WI38 (cell line): ENCODE data around the gene DCC.

Experiments used
- H3K4me3 ChIP-seq: 2 replicates; pipeline ENCODE4 v1.5.1; 2011; ENCODE audit warnings: low read depth, mild to moderate bottlenecking, control low read depth, low read length
- CTCF ChIP-seq: IDR thresholded peaks from 2 replicates; pipeline ENCODE4 v1.5.1; 2012; ENCODE audit warnings: low read depth, mild to moderate bottlenecking, control low read depth, low read length

Gene DCC

GRCh38 chr18:53536908-53537307 lies 1196.9 kb downstream of the DCC start:
- no peak overlapping the region for H3K4me3 ChIP-seq
- TF ChIP-seq CTCF = no peak

- no peak overlapping the region for H3K4me3 ChIP-seq
- no peak for TF ChIP-seq CTCF
Observed at GRCh38 chr18:53541924-53542323, 1201.9 kb downstream of the DCC start.

DNA sequence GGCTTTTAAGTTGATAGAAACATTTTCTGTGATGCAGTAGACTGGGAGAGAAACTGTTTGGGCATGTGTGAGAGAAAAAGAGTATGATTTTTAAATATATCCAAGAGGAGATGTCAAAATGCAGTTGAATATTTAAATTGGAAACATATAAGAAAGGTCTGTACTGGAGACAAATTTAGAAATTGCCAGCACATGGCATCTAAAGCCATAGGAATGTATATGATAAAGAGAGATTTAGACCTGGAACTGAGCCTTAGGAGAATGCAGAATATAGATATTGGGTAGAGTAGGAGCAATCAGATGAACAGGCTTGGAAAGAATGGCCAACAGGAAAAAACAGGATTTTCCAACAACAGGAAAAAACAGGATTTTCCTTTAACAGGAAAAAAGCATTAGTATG lies 1203.7 kb downstream of the DCC start:
- no peak overlapping the region for H3K4me3 ChIP-seq

GRCh38 chr18:53544917-53545316 lies 1204.9 kb downstream of the DCC start:
- no peak overlapping the region for H3K4me3 ChIP-seq
- TF ChIP-seq CTCF = no peak

More for the DNA sequence above, 1203.7 kb downstream of the DCC start:
- no peak for TF ChIP-seq CTCF

GRCh38 chr18:53551868-53552426 lies 1212.0 kb downstream of the DCC start:
- TF ChIP-seq CTCF = no peak
- H3K4me3 ChIP-seq = no peak overlapping the region

DNA sequence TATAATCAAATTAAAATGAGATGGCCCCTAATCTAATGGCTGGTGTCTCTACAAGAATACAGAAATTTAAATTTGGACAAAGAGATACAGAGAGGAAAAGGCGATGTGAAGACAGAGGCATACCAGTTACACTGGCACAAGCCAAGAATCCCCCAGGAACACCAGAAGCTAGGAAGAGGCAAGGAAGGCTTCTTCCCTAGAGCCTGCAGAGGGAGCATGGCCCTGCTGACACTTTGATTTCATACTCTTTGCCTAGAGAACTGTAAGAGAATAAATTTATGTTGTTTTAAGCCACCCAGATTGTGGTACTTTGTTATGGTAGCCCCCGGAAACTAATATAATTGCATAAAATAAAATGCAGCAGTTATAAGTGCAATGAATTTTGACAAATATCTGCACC lies 1213.0 kb downstream of the DCC start:
- H3K4me3 ChIP-seq = no peak overlapping the region
- TF ChIP-seq CTCF = no peak

DNA sequence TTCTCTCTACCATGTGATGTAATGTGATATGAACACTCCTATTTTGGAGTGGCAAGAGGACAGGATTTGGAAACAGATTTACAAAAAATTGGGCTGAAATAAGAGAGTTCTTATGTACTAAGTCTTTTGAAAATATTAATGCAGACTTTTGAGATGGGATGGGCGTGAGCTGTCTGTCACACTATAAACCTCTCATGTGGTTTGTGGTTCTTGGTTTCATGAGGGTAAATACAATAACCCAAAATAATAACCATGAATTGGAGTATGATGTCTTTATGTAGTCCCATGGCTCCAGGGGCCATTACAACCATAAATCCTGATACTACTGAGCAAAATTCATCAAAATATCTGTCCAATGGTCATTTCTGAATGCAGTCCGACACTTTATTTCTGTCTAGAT lies 1216.5 kb downstream of the DCC start:
- no peak overlapping the region for H3K4me3 ChIP-seq
- TF ChIP-seq CTCF = no peak
